IMR-90 (cell line): ENCODE data around the gene NPEPL1. TPM values are rescaled to one million over a fixed set of nuclear protein-coding genes. Genes with fewer than 3 reads are reported as not detected.

Source experiments
- ATAC-seq: fragments of 200-7000 bp; cut with Tn5 transposase; 2 replicates; pipeline ENCODE4 v1.9.1; 2020; ENCODE audit warnings: low read depth, mild to moderate bottlenecking, moderate library complexity
- BruUV-seq: library from RNA; stranded (reverse); fragments of 400-500 nt; replicated peaks from 2 replicates; lab custom pipeline; 2021; lab: Mats Ljungman, UMichigan
- CTCF ChIA-PET: fragments of 300-600 bp; formaldehyde crosslinking; extraction: SDS; loops from one replicate; lab custom pipeline; 2021; ENCODE audit warnings: antibody characterized with exemption; lab: Yijun Ruan, JAX
- POLR2A ChIA-PET: fragments of 300-600 bp; sonication (Branson Sonifier 250); formaldehyde crosslinking; loops from one replicate; lab custom pipeline; 2022; ENCODE audit warnings: antibody characterized with exemption; ENCODE audit not compliant: unreplicated experiment; lab: Charles Lee
- DNase-seq: peaks from one replicate; pipeline ENCODE4 v3.0.0; 2013
- H2AFZ ChIP-seq: replicated peaks from 2 replicates; pipeline ENCODE3; 2013; ENCODE audit warnings: low read length, mild to moderate bottlenecking; ENCODE audit not compliant: poor library complexity
- H2AK5ac ChIP-seq: 2 replicates; pipeline ENCODE4 v1.6.1; 2013; ENCODE audit warnings: low read depth, low read length, inconsistent platforms
- H2AK9ac ChIP-seq: replicated peaks from 2 replicates; pipeline ENCODE3; 2013; ENCODE audit warnings: mild to moderate bottlenecking, low read depth, low read length, moderate library complexity; ENCODE audit not compliant: poor library complexity
- H2BK120ac ChIP-seq: 2 replicates; pipeline ENCODE4 v1.6.1; 2013; ENCODE audit warnings: low read depth, low read length, inconsistent platforms
- H2BK15ac ChIP-seq: 3 replicates; pipeline ENCODE4 v1.6.1; 2013; ENCODE audit warnings: low read depth, low read length, inconsistent platforms
- H2BK20ac ChIP-seq: 2 replicates; pipeline ENCODE4 v1.6.1; 2013; ENCODE audit warnings: low read depth, mild to moderate bottlenecking, inconsistent platforms, low read length, moderate library complexity
- H2BK5ac ChIP-seq: 2 replicates; pipeline ENCODE4 v1.6.1; 2013; ENCODE audit warnings: mild to moderate bottlenecking, low read depth, low read length, inconsistent platforms; ENCODE audit not compliant: poor library complexity, severe bottlenecking
- H3K14ac ChIP-seq: replicated peaks from 2 replicates; pipeline ENCODE4 v1.6.1; 2013; ENCODE audit warnings: low read depth, low read length, inconsistent platforms
- H3K18ac ChIP-seq: 2 replicates; pipeline ENCODE4 v1.6.1; 2013; ENCODE audit warnings: low read depth, low read length, control low read depth
- H3K23ac ChIP-seq: 2 replicates; pipeline ENCODE4 v1.6.1; 2013; ENCODE audit warnings: low read depth, low read length, inconsistent platforms
- H3K27ac ChIP-seq: 2 replicates; pipeline ENCODE4 v1.5.1; 2013; ENCODE audit warnings: mild to moderate bottlenecking, control low read depth, low read length; ENCODE audit not compliant: insufficient read depth
- H3K27me3 ChIP-seq: 2 replicates; pipeline ENCODE4 v1.6.1; 2013; ENCODE audit warnings: low read length; ENCODE audit not compliant: control insufficient read depth, insufficient read depth
- H3K36me3 ChIP-seq: 2 replicates; pipeline ENCODE4 v1.6.1; 2013; ENCODE audit warnings: low read length, mixed read lengths; ENCODE audit not compliant: control insufficient read depth, insufficient read depth
- H3K4ac ChIP-seq: 2 replicates; pipeline ENCODE4 v1.6.1; 2013; ENCODE audit warnings: low read depth, low read length, inconsistent platforms
- H3K4me1 ChIP-seq: 2 replicates; pipeline ENCODE4 v1.6.1; 2013; ENCODE audit warnings: low read length, mixed read lengths; ENCODE audit not compliant: control insufficient read depth, insufficient read depth
- H3K4me2 ChIP-seq: 2 replicates; pipeline ENCODE4 v1.6.1; 2013; ENCODE audit warnings: low read depth, mild to moderate bottlenecking, control low read depth, low read length, moderate library complexity
- H3K4me3 ChIP-seq: 2 replicates; pipeline ENCODE4 v1.5.1; 2013; ENCODE audit warnings: low read depth, mild to moderate bottlenecking, control low read depth, low read length, moderate library complexity; ENCODE audit not compliant: insufficient read depth
- H3K56ac ChIP-seq: 2 replicates; pipeline ENCODE4 v1.6.1; 2013; ENCODE audit warnings: low read length, inconsistent platforms; ENCODE audit not compliant: insufficient read depth; ENCODE audit errors: extremely low read depth
- H3K79me1 ChIP-seq, 2 experiments: 2 replicates each; pipeline ENCODE4 v1.6.1; 2013; ENCODE audit warnings: low read length in 2 of 2, inconsistent platforms in 1 of 2, low read depth in 1 of 2
- H3K9ac ChIP-seq: 2 replicates; pipeline ENCODE4 v1.6.1; 2013; ENCODE audit warnings: low read depth, low read length, control low read depth
- H3K9me1 ChIP-seq: 2 replicates; pipeline ENCODE4 v1.6.1; 2013; ENCODE audit warnings: low read length, inconsistent platforms; ENCODE audit not compliant: insufficient read depth
- H3K9me3 ChIP-seq: 2 replicates; pipeline ENCODE4 v1.6.1; 2013; ENCODE audit warnings: low read length; ENCODE audit not compliant: control insufficient read depth, insufficient read depth
- H4K20me1 ChIP-seq: 2 replicates; pipeline ENCODE4 v1.6.1; 2013; ENCODE audit warnings: low read length, inconsistent platforms; ENCODE audit not compliant: insufficient read depth
- H4K5ac ChIP-seq: 2 replicates; pipeline ENCODE4 v1.6.1; 2013; ENCODE audit warnings: mild to moderate bottlenecking, low read depth, low read length, control low read depth
- H4K8ac ChIP-seq, 2 experiments: 2 replicates each; pipeline ENCODE4 v1.6.1; 2013; ENCODE audit warnings: low read depth in 2 of 2, low read length in 2 of 2, control low read depth in 1 of 2, inconsistent platforms in 1 of 2
- H4K91ac ChIP-seq: 2 replicates; pipeline ENCODE4 v1.6.1; 2013; ENCODE audit warnings: low read depth, low read length, inconsistent platforms; ENCODE audit not compliant: insufficient read depth
- CEBPB ChIP-seq: IDR thresholded peaks from 2 replicates; pipeline ENCODE4 v1.6.1; 2012; ENCODE audit warnings: low read depth, low read length, improper control_type of control experiment
- MAZ ChIP-seq: IDR thresholded peaks from 2 replicates; pipeline ENCODE4 v1.6.1; 2012; ENCODE audit warnings: low read depth, mild to moderate bottlenecking, low read length, improper control_type of control experiment, moderate library complexity, borderline replicate concordance
- NFE2L2 ChIP-seq: fragments of 150-350 bp; IDR thresholded peaks from 2 replicates; pipeline ENCODE4 v1.6.1; 2016; ENCODE audit warnings: low read depth, mild to moderate bottlenecking, low read length
- SMC3 ChIP-seq: fragments of 150-350 bp; IDR thresholded peaks from 2 replicates; pipeline ENCODE4 v1.6.1; 2016; ENCODE audit warnings: low read depth, mild to moderate bottlenecking, antibody characterized with exemption, low read length, moderate library complexity
- WGBS, 2 experiments: methylation state at CpG; one replicate each; pipeline versions ENCODE4 v1.1.5 to v1.1.7; 2013; ENCODE audit warnings: missing lambda C conversion rate in 2 of 2; ENCODE audit not compliant: insufficient read length in 1 of 2; ENCODE audit errors: extremely low coverage in 2 of 2; 5-methylcytosine and 5-hydroxymethylcytosine counted together
- dilution Hi-C: fragments of 300-500 bp; cut with HindIII; formaldehyde crosslinking; loops from one replicate; pipeline ENCODE4 v1.14.3; 2018; ENCODE audit warnings: low sequenced_read_pairs; ENCODE audit not compliant: unreplicated experiment
- in situ Hi-C: fragments of 300-500 bp; cut with MboI; formaldehyde crosslinking; loops from 3 replicates; pipeline ENCODE4 v1.14.3; 2019; ENCODE audit warnings: low sequenced_read_pairs, inconsistent platforms, mixed read lengths
- intact Hi-C: fragments of 100-400 bp; cut with micrococcal nuclease; formaldehyde crosslinking; loops from 2 replicates; pipeline ENCODE4 v1.10.0; 2022
- polyA plus RNA-seq, 3 experiments: library from polyadenylated mRNA; depleted of rRNA; stranded (reverse); fragments of >200 nt; gene quantifications; 2 replicates each; pipeline ENCODE4 v1.2.3, GENCODE V29; 2012; ENCODE audit warnings: low replicate concordance in 1 of 3
- total RNA-seq: library from RNA; depleted of rRNA; stranded (reverse); fragments of >200 nt; gene quantifications from 2 replicates; pipeline ENCODE4 v1.2.3, GENCODE V29; 2012

Gene NPEPL1
- total and polyA plus RNA-seq, 2 of the 4 experiments (the other 2 are of a cell fraction): 6.3 to 10.4 TPM

- peak overlapping the region; percentile 40; the same call in 1 of the 3 replicates for H2BK15ac ChIP-seq
- H2BK20ac ChIP-seq: peak overlapping the region; percentile 29; the same call in 1 of the 2 replicates
- peak overlapping the region; percentile 85 for H3K56ac ChIP-seq
- ChIA-PET POLR2A (interaction anchor here (0.6 to 0.7 kb wide), 4 partner anchors 9 to 376 kb away, joined by 5 to 13 read pairs (median 6); no protein-coding TSS in a partner anchor), CTCF (interaction anchor here (0.6 to 0.9 kb wide), 3 partner anchors 12 to 414 kb away, joined by 3 to 8 read pairs (median 3); no protein-coding TSS in a partner anchor)
- peak overlapping the region; percentile 87 for H3K27ac ChIP-seq
- no peaks in the 10 kb centered on the region for H3K27me3 ChIP-seq
- dilution Hi-C loops: loop anchor here (25.0 kb wide), 1 partner anchor 415 kb away; the partner anchor contains the start of gene ANKRD60
- H2BK120ac ChIP-seq: peak overlapping the region; percentile 55
- TF ChIP-seq CEBPB: peak; percentile 38
- TF ChIP-seq SMC3: peak; percentile 29; the same call in 1 of the 2 replicates
- peak; percentile 45; the same call in 1 of the 2 replicates for TF ChIP-seq MAZ
- TF ChIP-seq NFE2L2: no peak
- peak overlapping the region; percentile 78 for H2AFZ ChIP-seq
- DNase-seq (peak; percentile 73), ATAC-seq (peak; percentile 22)
- peak overlapping the region; percentile 98 for H2AK9ac ChIP-seq
- H3K14ac ChIP-seq: peak overlapping the region; percentile 84
- H3K9me1 ChIP-seq: no peaks in the 10 kb centered on the region
- peak overlapping the region; percentile 83 for H2BK5ac ChIP-seq
- peak overlapping the region; percentile 93 for H3K4ac ChIP-seq
- peak overlapping the region; percentile 88 for H3K9ac ChIP-seq
- peak overlapping the region; percentile 93 for H3K4me2 ChIP-seq
- peak overlapping the region; percentile 61 for H2AK5ac ChIP-seq
- H4K20me1 ChIP-seq: peaks cover 8% of the 10 kb centered on the region; the same call in 1 of the 2 replicates
- intact Hi-C loops: loop anchor here (1.0 to 10.0 kb wide), 8 partner anchors 80 to 570 kb away; partner anchors contain the start of genes APCDD1L and GNAS
- BruUV-seq: no TSS peak
- no peaks in the 10 kb centered on the region for H3K9me3 ChIP-seq
- peak overlapping the region; percentile 58 for H3K18ac ChIP-seq
- 6% methylated on average over 6 of the region's 30 CpGs; no CpG with 5 or more reads in 1 of the 2 experiments for WGBS, 2 experiments
- in situ Hi-C loops: loop anchor here (10.0 kb wide), 1 partner anchor 417 kb away; no protein-coding TSS in a partner anchor
- H3K23ac ChIP-seq: peak overlapping the region; percentile 81
- H3K79me1 ChIP-seq: peaks cover 18 to 35% of the 10 kb centered on the region in 2 experiments
- H4K91ac ChIP-seq: peak overlapping the region; percentile 85
- H3K4me3 ChIP-seq: peak overlapping the region; percentile 78
- H3K4me1 ChIP-seq: peaks cover 11% of the 10 kb centered on the region
- H4K8ac ChIP-seq: peak overlapping the region; percentile 70 to 96
- no peaks in the 10 kb centered on the region for H3K36me3 ChIP-seq
- peak overlapping the region; percentile 69 for H4K5ac ChIP-seq
Observed at GRCh38 chr20:58651946-58652605, 40.5 kb upstream of the NPEPL1 start.
